ENCODE results near the gene CA5A.
A peak's percentile ranks its signal among the peaks of the same experiment; 100 is the strongest.
"Not testable (repeated sequence)": the region's sequence is repeated elsewhere in the genome, so short reads cannot be mapped to it uniquely, and the experiment has no call there.

CA5A gene

GRCh38 chr16:87922250-87922871 is 14.0 kb downstream of the CA5A start:
- DNase-seq: no peak

- no peak for DNase-seq
These were observed 15.0 kb downstream of the CA5A start for GRCh38 chr16:87921236-87921773.

GRCh38 chr16:87919681-87919994 is 16.7 kb downstream of the CA5A start:
- no peak for DNase-seq

GRCh38 chr16:87918866-87919680 is 17.3 kb downstream of the CA5A start:
- DNase-seq: no peak

- DNase-seq: no peak
These were observed 18.0 kb downstream of the CA5A start for GRCh38 chr16:87918338-87918737.

GRCh38 chr16:87917503-87917902 is 18.8 kb downstream of the CA5A start:
- DNase-seq: no peak

- DNase-seq: no peak
These were observed 21.5 kb downstream of the CA5A start for GRCh38 chr16:87914812-87915211.

- DNase-seq: not testable (repeated sequence)
These were observed 22.2 kb downstream of the CA5A start for GRCh38 chr16:87914021-87914725.

- not testable (repeated sequence) for DNase-seq
These were observed 23.6 kb downstream of the CA5A start for GRCh38 chr16:87912691-87913090.

GRCh38 chr16:87911106-87911763 is 25.1 kb downstream of the CA5A start:
- DNase-seq: not testable (repeated sequence)

- DNase-seq: peak; percentile 51 to 52
These were observed 27.0 kb downstream of the CA5A start for GRCh38 chr16:87909203-87909935.

GRCh38 chr16:87908101-87908500 is 28.2 kb downstream of the CA5A start:
- not testable (repeated sequence) for DNase-seq

GRCh38 chr16:87905521-87905920 is 30.8 kb downstream of the CA5A start:
- not testable (repeated sequence) for DNase-seq

GRCh38 chr16:87904963-87905362 is 31.4 kb downstream of the CA5A start:
- DNase-seq: not testable (repeated sequence)

- DNase-seq: not testable (repeated sequence)
These were observed 35.8 kb downstream of the CA5A start for GRCh38 chr16:87900489-87900888.

GRCh38 chr16:87897521-87898505 is 38.5 kb downstream of the CA5A start:
- peak; percentile 4 to 31 for DNase-seq

- DNase-seq: not testable (repeated sequence)
These were observed 39.3 kb downstream of the CA5A start for GRCh38 chr16:87896924-87897520.

- not testable (repeated sequence) for DNase-seq
These were observed 40.0 kb downstream of the CA5A start for GRCh38 chr16:87896176-87896890.

GRCh38 chr16:87895641-87896141 is 40.6 kb downstream of the CA5A start:
- DNase-seq: peak; percentile 43 to 92

- DNase-seq: not testable (repeated sequence)
These were observed 42.3 kb downstream of the CA5A start for GRCh38 chr16:87894005-87894404.
